Activated T-helper 9 cell treated with anti-CD3 and anti-CD28 coated beads, Interleukin-2, amount 50 U/mL, for 16 hours (primary cell): ENCODE data around the gene MMADHC.

Source experiments
- DNase-seq: peaks from one replicate; pipeline ENCODE4 v3.0.0-alpha.2; 2020; ENCODE audit warnings: low read depth

MMADHC gene

GRCh38 chr2:149587220-149587949 is at the start of gene MMADHC:
MMADHC (minus strand) TSS chr2:149587775; CDS start chr2:149587097, 678 bp downstream.
- DNase-seq: peak; percentile 90

- DNase-seq: no peak
Measured at GRCh38 chr2:149634103-149634502, 46.5 kb upstream of the MMADHC start.

DNA sequence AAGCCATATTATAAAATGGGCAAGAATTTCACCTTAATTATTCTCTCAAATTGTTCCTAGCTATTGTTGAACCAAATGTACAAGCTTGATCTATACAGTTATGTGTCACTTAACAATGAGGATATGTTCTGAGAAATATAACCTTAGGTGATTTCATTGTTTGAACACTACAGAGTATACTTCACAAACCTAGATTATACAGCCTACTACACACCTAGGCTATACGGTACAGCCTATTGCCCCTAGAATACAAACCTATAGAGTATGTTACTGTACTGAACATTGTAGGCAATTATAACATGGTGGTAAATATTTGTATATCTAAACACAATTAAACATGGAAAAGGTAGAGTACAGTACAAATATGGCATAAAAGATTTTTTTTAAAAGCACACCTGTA is 42.9 kb upstream of the MMADHC start:
- DNase-seq: no peak

DNA sequence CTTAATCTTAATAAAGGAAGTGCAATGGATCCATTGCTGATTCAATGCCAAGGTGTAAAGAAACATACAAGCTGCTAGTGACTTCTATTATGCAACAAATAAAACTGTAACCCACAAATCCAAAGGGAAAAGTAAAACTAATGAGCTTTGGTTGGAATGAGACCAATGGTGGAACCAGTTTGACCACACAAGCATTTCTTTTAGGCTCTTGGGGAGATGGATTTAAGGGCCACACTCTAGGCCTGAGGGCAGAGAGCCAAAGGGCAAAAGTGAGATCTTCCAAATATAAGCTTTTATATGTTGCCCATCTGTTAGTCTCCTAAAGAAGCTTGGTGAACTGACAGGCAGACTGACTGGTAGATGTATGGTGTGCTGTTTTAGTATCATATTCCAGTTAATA is 41.5 kb upstream of the MMADHC start:
- DNase-seq: no peak

GRCh38 chr2:149627111-149627801 is 39.7 kb upstream of the MMADHC start:
- no peak for DNase-seq

GRCh38 chr2:149625671-149626070 is 38.1 kb upstream of the MMADHC start:
- no peak for DNase-seq

- DNase-seq: no peak
Measured at GRCh38 chr2:149625271-149625670, 37.7 kb upstream of the MMADHC start.

DNA sequence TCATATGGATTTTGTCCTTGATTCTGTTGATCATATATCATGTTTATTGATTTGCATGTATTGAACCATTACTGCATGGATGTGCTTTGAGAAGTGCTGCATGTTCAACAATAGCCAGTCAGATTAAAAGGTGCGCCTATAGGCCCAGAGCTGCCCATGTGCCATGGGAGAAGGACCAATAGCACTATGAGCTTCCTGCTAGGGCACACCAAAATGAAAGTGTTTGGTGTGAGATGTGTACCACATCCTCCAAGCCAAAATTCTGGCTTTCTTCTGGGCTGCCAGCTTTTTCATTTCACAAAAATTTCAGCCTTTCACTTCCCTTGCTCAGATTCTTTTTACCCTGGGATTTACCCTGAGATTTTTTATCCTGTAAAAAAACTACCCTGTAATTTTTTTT is 34.8 kb upstream of the MMADHC start:
- DNase-seq: no peak

- no peak for DNase-seq
Measured at GRCh38 chr2:149617476-149617875, 29.9 kb upstream of the MMADHC start.

DNA sequence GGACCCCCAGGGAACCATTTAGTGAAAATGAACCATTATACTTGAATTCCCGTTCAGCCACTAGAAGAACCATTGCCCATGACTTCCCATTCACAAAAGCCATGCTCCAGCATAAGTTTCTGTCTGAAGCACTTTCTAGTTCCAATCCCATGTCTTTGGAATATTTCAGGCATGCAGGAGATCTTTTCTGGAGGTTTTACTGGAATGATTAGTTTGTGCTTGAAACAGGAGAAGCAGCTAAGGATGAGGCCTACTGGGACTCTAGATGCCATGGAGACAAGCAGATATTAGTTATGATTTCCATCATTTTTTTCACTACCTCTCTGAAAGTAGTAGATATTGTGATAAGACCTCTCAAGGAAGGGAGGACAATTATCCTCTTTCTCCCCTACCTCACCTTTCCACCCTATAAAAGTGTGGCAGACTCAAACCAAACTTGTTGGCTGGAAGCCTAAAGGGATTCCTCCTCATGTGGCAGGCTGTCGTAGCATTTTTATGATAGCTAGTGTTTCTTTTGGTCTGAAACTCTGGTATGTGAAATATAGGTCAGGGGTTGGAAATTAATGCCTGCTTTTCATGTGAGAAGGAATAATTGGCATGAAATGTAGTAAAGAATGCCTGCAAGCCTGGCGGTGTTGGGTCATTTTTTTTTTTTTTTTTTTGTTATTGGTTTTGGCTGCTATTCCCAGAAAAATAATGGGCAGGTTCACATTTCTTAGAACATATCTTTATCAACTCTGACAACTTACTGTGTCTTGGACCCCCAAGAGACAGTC is 29.3 kb upstream of the MMADHC start:
- no peak for DNase-seq

DNA sequence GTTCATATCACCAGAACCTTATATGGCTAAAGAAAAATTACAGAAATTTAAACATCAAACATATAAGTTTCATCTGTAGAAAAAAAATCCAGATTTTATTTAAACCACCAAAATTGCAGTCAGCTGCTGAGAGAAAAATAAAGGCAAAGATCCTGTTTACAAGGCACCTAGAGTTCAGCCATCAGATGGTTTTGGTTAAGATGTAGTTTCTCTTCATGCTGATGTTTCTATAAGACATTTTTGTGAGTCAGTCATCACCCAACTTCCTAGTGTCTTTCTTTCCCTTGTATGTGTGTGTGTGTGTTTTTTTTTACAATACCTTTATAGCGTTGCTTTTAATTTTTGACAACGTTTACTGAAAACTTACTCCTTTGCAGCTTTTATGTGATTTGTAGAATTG is 26.1 kb upstream of the MMADHC start:
- DNase-seq: no peak

DNA sequence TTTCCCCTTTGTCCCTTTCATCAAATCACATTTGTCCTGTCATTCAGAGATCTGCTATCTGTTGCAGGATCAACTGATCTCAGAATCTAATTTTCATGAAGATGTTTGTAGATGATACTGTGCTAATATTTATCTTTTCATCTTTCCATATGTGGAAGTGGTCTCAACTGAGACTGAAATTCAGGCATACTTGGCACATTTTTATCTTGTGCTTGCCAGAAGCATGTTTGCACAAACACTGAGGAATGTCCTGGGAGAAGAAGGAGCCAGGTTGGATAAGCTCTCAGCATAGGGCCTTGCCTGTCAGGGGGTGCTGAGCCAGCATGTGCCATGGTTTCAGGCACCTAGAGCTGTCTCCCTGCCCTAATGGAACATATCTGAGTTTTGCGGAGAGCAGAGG is 24.5 kb upstream of the MMADHC start:
- no peak for DNase-seq

GRCh38 chr2:149611100-149611820 is 23.7 kb upstream of the MMADHC start:
- DNase-seq: no peak

DNA sequence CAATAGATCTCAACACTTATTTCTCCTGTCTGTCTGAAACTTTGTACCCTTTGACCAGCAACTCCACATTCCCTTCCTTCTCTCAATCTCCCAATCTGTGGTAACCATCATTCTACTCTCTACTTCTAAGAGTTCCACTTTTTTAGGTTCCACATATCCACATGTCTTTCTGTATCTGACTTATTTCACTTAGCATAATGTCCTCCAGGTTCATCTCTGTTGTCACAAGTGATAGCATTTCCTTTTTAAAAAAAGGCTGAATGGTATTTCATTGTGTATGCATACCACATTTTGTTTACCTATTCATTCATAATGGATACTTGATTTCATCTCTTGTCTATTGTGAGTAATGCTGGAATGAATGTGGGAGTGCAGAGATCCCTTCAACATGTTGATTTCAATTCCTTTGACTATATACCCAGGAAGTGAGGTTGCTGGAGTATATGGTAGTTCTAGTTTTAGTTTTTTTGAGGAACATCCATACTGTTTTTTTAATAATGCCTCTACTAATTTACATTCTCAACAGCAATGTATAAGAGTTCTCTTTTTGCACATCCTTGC is 18.8 kb upstream of the MMADHC start:
- no peak for DNase-seq

- no peak for DNase-seq
Measured at GRCh38 chr2:149603248-149603647, 15.7 kb upstream of the MMADHC start.

- no peak for DNase-seq
Measured at GRCh38 chr2:149601141-149601796, 13.7 kb upstream of the MMADHC start.

GRCh38 chr2:149597668-149598326 is 10.2 kb upstream of the MMADHC start:
- DNase-seq: peak; percentile 13

DNA sequence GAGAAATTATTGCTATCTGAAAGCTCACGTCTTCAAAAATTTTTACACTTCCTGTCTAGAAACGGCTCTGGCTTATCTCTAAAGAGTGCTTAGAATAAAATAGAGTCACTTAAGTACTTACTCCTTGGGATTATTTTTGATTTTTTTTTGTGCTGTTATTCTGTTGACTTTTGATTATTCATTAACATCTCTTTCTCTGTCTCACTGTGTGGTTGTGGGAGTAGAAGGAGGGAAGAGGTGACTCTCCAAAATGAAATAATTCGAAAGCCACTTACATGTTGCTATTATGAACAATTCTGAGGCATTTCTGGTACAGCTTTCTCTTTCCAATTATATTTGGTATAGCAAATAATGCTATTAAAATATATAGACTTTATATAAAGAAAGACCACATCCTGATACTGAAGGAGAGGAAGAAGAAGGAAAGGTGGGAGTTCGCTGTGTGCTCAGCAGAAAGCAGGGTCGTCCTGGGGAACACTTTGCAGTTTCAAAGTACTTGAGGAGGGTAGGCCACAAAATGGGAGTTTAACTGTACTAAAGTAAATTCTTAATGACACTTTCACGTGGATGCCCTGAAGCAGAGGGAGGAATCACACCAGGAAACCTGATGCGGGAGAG is 9.6 kb upstream of the MMADHC start:
- no peak for DNase-seq

GRCh38 chr2:149596471-149596870 is 8.9 kb upstream of the MMADHC start:
- DNase-seq: no peak
